Endometrium (tissue), 2 donors: ENCODE results near the gene FBXL17.

Experiments used
- FAIRE-seq: peaks from 2 replicates; lab custom pipeline; 2012; peaks lifted over from hg19 to GRCh38; lab: Jason Lieb, UNC
- donor health status: control.
- donor health status: control.

Gene FBXL17

GRCh38 chr5:107950776-107951175 is 431.1 kb downstream of the FBXL17 start:
- no peak for FAIRE-seq

GRCh38 chr5:107949688-107950341 is 432.1 kb downstream of the FBXL17 start:
- FAIRE-seq, result no peak

- no peak for FAIRE-seq
Observed at GRCh38 chr5:107948377-107948776, 433.5 kb downstream of the FBXL17 start.

GRCh38 chr5:107945061-107945460 is 436.8 kb downstream of the FBXL17 start:
- no peak for FAIRE-seq

- no peak for FAIRE-seq
Observed at GRCh38 chr5:107943923-107944322, 438.0 kb downstream of the FBXL17 start.

- no peak for FAIRE-seq
Observed at GRCh38 chr5:107941036-107941435, 440.9 kb downstream of the FBXL17 start.

GRCh38 chr5:107937651-107938355 is 444.1 kb downstream of the FBXL17 start:
- no peak for FAIRE-seq

- FAIRE-seq, result no peak
Observed at GRCh38 chr5:107937204-107937603, 444.7 kb downstream of the FBXL17 start.

- no peak for FAIRE-seq
Observed at GRCh38 chr5:107936515-107936914, 445.4 kb downstream of the FBXL17 start.

- FAIRE-seq, result no peak
Observed at GRCh38 chr5:107935645-107936044, 446.3 kb downstream of the FBXL17 start.

GRCh38 chr5:107933326-107933725 is 448.6 kb downstream of the FBXL17 start:
- no peak for FAIRE-seq

GRCh38 chr5:107930891-107931290 is 451.0 kb downstream of the FBXL17 start:
- no peak for FAIRE-seq

GRCh38 chr5:107930092-107930491 is 451.8 kb downstream of the FBXL17 start:
- FAIRE-seq, result no peak

GRCh38 chr5:107929080-107929479 is 452.8 kb downstream of the FBXL17 start:
- no peak for FAIRE-seq

GRCh38 chr5:107926121-107926520 is 455.8 kb downstream of the FBXL17 start:
- no peak for FAIRE-seq

GRCh38 chr5:107925200-107925599 is 456.7 kb downstream of the FBXL17 start:
- FAIRE-seq, result no peak

- no peak for FAIRE-seq
Observed at GRCh38 chr5:107919969-107920368, 461.9 kb downstream of the FBXL17 start.

- FAIRE-seq, result no peak
Observed at GRCh38 chr5:107919361-107919760, 462.5 kb downstream of the FBXL17 start.

GRCh38 chr5:107917983-107918382 is 463.9 kb downstream of the FBXL17 start:
- FAIRE-seq, result no peak

GRCh38 chr5:107916731-107917725 is 464.9 kb downstream of the FBXL17 start:
- no peak for FAIRE-seq

GRCh38 chr5:107915176-107915812 is 466.6 kb downstream of the FBXL17 start:
- FAIRE-seq, result no peak

- FAIRE-seq, result no peak
Observed at GRCh38 chr5:107913494-107913893, 468.4 kb downstream of the FBXL17 start.
